ENCODE measurements around the gene RBPJL.

The RBPJL gene

DNA sequence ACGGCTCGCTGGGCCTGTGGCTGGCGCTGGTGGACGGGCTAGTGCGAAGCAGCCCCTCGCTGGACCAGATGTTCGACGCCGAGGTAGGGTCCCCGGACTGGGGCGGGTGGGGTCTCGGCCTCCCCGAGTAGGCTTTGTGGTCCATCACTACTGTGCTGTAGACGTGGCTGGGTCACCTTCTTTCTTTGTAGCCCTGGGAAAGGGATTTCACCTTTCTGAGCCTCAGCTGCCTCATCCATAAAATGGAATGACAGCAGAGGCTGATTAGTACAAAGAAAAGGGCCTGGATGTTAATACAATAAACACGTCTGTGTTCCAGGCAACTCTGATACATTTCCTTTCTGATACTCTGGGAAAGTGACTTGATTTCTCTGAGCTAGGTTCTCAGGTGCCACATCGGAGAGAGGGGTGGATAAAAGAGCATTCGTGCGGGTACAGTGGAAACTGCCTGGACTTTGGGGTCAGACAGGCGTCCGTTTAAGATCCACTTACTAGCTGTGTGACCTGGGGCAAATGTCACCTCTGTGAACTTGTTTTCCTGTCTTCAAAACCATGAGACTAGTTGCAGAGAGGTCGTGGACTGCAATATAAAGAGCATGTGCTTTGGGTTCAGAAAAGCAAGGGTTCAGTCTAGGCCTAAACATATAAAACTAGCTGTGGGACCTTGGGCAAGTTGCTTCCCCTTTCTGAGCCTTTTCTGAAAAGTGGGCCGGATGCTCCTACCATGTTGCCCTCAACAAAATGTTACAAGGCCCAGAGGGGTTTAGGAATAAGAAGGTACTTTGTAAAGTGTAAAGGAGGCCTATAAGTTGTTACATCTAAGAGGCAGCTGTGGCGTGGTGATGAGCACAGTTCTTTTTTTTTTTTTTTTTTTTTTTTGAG is 57.2 kb downstream of the RBPJL start:
- no peak for DNase-seq

DNA sequence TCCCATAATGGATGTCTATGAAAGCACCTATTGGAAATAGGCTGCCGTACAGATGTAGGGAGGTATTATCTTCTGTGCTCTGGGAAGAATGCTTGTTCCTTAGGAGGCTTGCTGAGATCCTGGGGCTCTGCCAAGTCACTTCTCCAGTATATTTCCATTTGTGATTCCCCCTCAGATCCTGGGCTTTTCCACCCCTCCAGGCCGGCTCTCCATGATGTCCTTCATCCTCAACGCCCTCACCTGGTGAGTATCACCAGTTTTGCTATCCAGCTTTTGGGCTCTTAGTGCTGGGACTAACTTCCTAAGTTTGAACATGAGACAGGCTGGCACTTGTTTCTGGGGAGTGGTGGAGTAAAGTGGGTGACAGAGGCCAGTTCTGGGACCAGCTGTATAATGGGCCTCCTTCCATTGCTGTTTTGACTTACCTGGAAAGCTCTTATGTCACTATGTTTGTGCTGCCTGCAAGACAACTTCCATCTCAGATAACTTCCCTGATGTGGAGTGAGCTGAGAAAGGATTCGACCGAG is 58.9 kb downstream of the RBPJL start:
- no peak for DNase-seq

DNA sequence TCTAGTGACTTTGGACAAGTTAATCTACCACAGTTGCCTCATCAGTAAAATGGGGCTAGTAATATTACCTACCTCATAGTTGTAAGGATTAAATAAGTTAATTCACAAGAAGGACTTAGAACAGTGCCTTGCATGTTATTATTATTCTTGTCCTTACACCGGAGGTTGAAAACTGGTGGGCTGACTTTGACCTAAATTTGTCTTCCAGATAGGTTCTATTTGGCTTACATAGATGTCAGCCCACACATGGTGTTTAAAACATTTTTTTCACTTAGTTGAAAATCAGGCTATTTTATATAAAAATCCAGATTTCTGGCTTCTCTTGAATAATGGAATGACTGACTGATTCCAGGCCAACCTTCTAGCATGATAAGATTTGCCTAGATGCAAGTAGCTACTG is 59.6 kb downstream of the RBPJL start:
- no peak for DNase-seq

DNA sequence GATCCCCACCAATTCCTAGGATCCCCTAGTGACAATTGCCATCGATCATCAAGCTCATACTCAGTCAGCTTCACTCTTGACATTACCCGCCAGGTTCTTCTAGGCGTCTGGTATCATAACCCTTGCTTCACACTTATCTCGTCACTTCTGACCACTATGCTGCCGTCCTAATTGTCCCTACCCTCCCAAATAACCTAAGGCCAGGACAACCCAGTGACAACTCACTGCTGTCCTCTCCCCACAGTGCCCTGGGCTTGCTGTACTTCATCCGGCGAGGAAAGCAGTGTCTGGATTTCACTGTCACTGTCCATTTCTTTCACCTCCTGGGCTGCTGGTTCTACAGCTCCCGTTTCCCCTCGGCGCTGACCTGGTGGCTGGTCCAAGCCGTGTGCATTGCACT is 60.0 kb downstream of the RBPJL start:
- no peak for DNase-seq

DNA sequence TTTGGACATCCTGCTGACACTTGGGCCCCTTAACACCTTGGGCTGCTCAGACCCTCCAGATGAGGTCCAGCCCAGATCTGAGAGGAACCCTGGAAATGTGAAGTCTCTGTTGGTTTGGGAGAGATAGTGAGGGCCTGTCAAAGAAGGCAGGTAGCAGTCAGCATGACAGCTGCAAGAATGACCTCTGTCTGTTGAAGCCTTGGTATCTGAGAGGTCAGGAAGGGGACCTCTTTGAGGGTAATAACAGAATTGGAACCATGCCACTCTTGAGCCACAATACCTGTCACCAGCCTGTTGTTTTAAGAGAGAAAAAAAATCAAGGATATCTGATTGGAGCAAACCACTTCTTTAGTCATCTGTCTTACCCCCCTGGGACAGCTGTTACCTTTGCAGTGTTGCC is 60.5 kb downstream of the RBPJL start:
- DNase-seq = no peak
